IMR-90 (cell line): ENCODE measurements around the gene SYTL3. TPM values are rescaled to one million over a fixed set of nuclear protein-coding genes. Genes with fewer than 3 reads are reported as not detected.

Source experiments
- ATAC-seq: fragments of 200-7000 bp; cut with Tn5 transposase; 2 replicates; pipeline ENCODE4 v1.9.1; 2020; ENCODE audit warnings: low read depth, mild to moderate bottlenecking, moderate library complexity
- BruUV-seq: library from RNA; stranded (reverse); fragments of 400-500 nt; replicated peaks from 2 replicates; lab custom pipeline; 2021; lab: Mats Ljungman, UMichigan
- CTCF ChIA-PET: fragments of 300-600 bp; formaldehyde crosslinking; extraction: SDS; loops from one replicate; lab custom pipeline; 2021; ENCODE audit warnings: antibody characterized with exemption; lab: Yijun Ruan, JAX
- POLR2A ChIA-PET: fragments of 300-600 bp; sonication (Branson Sonifier 250); formaldehyde crosslinking; loops from one replicate; lab custom pipeline; 2022; ENCODE audit warnings: antibody characterized with exemption; ENCODE audit not compliant: unreplicated experiment; lab: Charles Lee
- DNase-seq: peaks from one replicate; pipeline ENCODE4 v3.0.0; 2013
- H2AFZ ChIP-seq: replicated peaks from 2 replicates; pipeline ENCODE3; 2013; ENCODE audit warnings: low read length, mild to moderate bottlenecking; ENCODE audit not compliant: poor library complexity
- H2AK5ac ChIP-seq: 2 replicates; pipeline ENCODE4 v1.6.1; 2013; ENCODE audit warnings: low read depth, low read length, inconsistent platforms
- H2AK9ac ChIP-seq: replicated peaks from 2 replicates; pipeline ENCODE3; 2013; ENCODE audit warnings: mild to moderate bottlenecking, low read depth, low read length, moderate library complexity; ENCODE audit not compliant: poor library complexity
- H2BK120ac ChIP-seq: 2 replicates; pipeline ENCODE4 v1.6.1; 2013; ENCODE audit warnings: low read depth, low read length, inconsistent platforms
- H2BK15ac ChIP-seq: 3 replicates; pipeline ENCODE4 v1.6.1; 2013; ENCODE audit warnings: low read depth, low read length, inconsistent platforms
- H2BK20ac ChIP-seq: 2 replicates; pipeline ENCODE4 v1.6.1; 2013; ENCODE audit warnings: low read depth, mild to moderate bottlenecking, inconsistent platforms, low read length, moderate library complexity
- H2BK5ac ChIP-seq: 2 replicates; pipeline ENCODE4 v1.6.1; 2013; ENCODE audit warnings: mild to moderate bottlenecking, low read depth, low read length, inconsistent platforms; ENCODE audit not compliant: poor library complexity, severe bottlenecking
- H3K14ac ChIP-seq: replicated peaks from 2 replicates; pipeline ENCODE4 v1.6.1; 2013; ENCODE audit warnings: low read depth, low read length, inconsistent platforms
- H3K18ac ChIP-seq: 2 replicates; pipeline ENCODE4 v1.6.1; 2013; ENCODE audit warnings: low read depth, low read length, control low read depth
- H3K23ac ChIP-seq: 2 replicates; pipeline ENCODE4 v1.6.1; 2013; ENCODE audit warnings: low read depth, low read length, inconsistent platforms
- H3K27ac ChIP-seq: 2 replicates; pipeline ENCODE4 v1.5.1; 2013; ENCODE audit warnings: mild to moderate bottlenecking, control low read depth, low read length; ENCODE audit not compliant: insufficient read depth
- H3K27me3 ChIP-seq: 2 replicates; pipeline ENCODE4 v1.6.1; 2013; ENCODE audit warnings: low read length; ENCODE audit not compliant: control insufficient read depth, insufficient read depth
- H3K36me3 ChIP-seq: 2 replicates; pipeline ENCODE4 v1.6.1; 2013; ENCODE audit warnings: low read length, mixed read lengths; ENCODE audit not compliant: control insufficient read depth, insufficient read depth
- H3K4ac ChIP-seq: 2 replicates; pipeline ENCODE4 v1.6.1; 2013; ENCODE audit warnings: low read depth, low read length, inconsistent platforms
- H3K4me1 ChIP-seq: 2 replicates; pipeline ENCODE4 v1.6.1; 2013; ENCODE audit warnings: low read length, mixed read lengths; ENCODE audit not compliant: control insufficient read depth, insufficient read depth
- H3K4me2 ChIP-seq: 2 replicates; pipeline ENCODE4 v1.6.1; 2013; ENCODE audit warnings: low read depth, mild to moderate bottlenecking, control low read depth, low read length, moderate library complexity
- H3K4me3 ChIP-seq: 2 replicates; pipeline ENCODE4 v1.5.1; 2013; ENCODE audit warnings: low read depth, mild to moderate bottlenecking, control low read depth, low read length, moderate library complexity; ENCODE audit not compliant: insufficient read depth
- H3K56ac ChIP-seq: 2 replicates; pipeline ENCODE4 v1.6.1; 2013; ENCODE audit warnings: low read length, inconsistent platforms; ENCODE audit not compliant: insufficient read depth; ENCODE audit errors: extremely low read depth
- H3K79me1 ChIP-seq, 2 experiments: 2 replicates each; pipeline ENCODE4 v1.6.1; 2013; ENCODE audit warnings: low read length in 2 of 2, inconsistent platforms in 1 of 2, low read depth in 1 of 2
- H3K9ac ChIP-seq: 2 replicates; pipeline ENCODE4 v1.6.1; 2013; ENCODE audit warnings: low read depth, low read length, control low read depth
- H3K9me1 ChIP-seq: 2 replicates; pipeline ENCODE4 v1.6.1; 2013; ENCODE audit warnings: low read length, inconsistent platforms; ENCODE audit not compliant: insufficient read depth
- H3K9me3 ChIP-seq: 2 replicates; pipeline ENCODE4 v1.6.1; 2013; ENCODE audit warnings: low read length; ENCODE audit not compliant: control insufficient read depth, insufficient read depth
- H4K20me1 ChIP-seq: 2 replicates; pipeline ENCODE4 v1.6.1; 2013; ENCODE audit warnings: low read length, inconsistent platforms; ENCODE audit not compliant: insufficient read depth
- H4K5ac ChIP-seq: 2 replicates; pipeline ENCODE4 v1.6.1; 2013; ENCODE audit warnings: mild to moderate bottlenecking, low read depth, low read length, control low read depth
- H4K8ac ChIP-seq, 2 experiments: 2 replicates each; pipeline ENCODE4 v1.6.1; 2013; ENCODE audit warnings: low read depth in 2 of 2, low read length in 2 of 2, control low read depth in 1 of 2, inconsistent platforms in 1 of 2
- H4K91ac ChIP-seq: 2 replicates; pipeline ENCODE4 v1.6.1; 2013; ENCODE audit warnings: low read depth, low read length, inconsistent platforms; ENCODE audit not compliant: insufficient read depth
- BHLHE40 ChIP-seq: fragments of 150-350 bp; IDR thresholded peaks from 2 replicates; pipeline ENCODE4 v1.6.1; 2016; ENCODE audit warnings: mild to moderate bottlenecking, low read depth, low read length
- CHD1 ChIP-seq: IDR thresholded peaks from 2 replicates; pipeline ENCODE4 v1.6.1; 2012; ENCODE audit warnings: low read depth, low read length, improper control_type of control experiment
- ELK1 ChIP-seq: fragments of 150-350 bp; IDR thresholded peaks from 2 replicates; pipeline ENCODE4 v1.6.1; 2016; ENCODE audit warnings: low read depth, mild to moderate bottlenecking, low read length, moderate library complexity, borderline replicate concordance
- FOS ChIP-seq: fragments of 150-350 bp; IDR thresholded peaks from 2 replicates; pipeline ENCODE4 v1.6.1; 2016; ENCODE audit warnings: low read depth, low read length
- MAFK ChIP-seq: IDR thresholded peaks from 2 replicates; pipeline ENCODE4 v1.6.1; 2012; ENCODE audit warnings: low read depth, low read length, improper control_type of control experiment
- MAZ ChIP-seq: IDR thresholded peaks from 2 replicates; pipeline ENCODE4 v1.6.1; 2012; ENCODE audit warnings: low read depth, mild to moderate bottlenecking, low read length, improper control_type of control experiment, moderate library complexity, borderline replicate concordance
- MXI1 ChIP-seq: IDR thresholded peaks from 2 replicates; pipeline ENCODE4 v1.6.1; 2012; ENCODE audit warnings: low read depth, mild to moderate bottlenecking, low read length, moderate library complexity, borderline replicate concordance
- NFE2L2 ChIP-seq: fragments of 150-350 bp; IDR thresholded peaks from 2 replicates; pipeline ENCODE4 v1.6.1; 2016; ENCODE audit warnings: low read depth, mild to moderate bottlenecking, low read length
- POLR2A ChIP-seq: IDR thresholded peaks from 2 replicates; pipeline ENCODE4 v1.6.1; 2012; ENCODE audit warnings: mild to moderate bottlenecking, low read depth, low read length
- RAD21 ChIP-seq: IDR thresholded peaks from 2 replicates; pipeline ENCODE4 v1.6.1; 2012; ENCODE audit warnings: low read length, improper control_type of control experiment
- RFX5 ChIP-seq: IDR thresholded peaks from 2 replicates; pipeline ENCODE4 v1.8.0; 2012; ENCODE audit warnings: low read depth, mild to moderate bottlenecking, low read length, moderate library complexity
- SMC3 ChIP-seq: fragments of 150-350 bp; IDR thresholded peaks from 2 replicates; pipeline ENCODE4 v1.6.1; 2016; ENCODE audit warnings: low read depth, mild to moderate bottlenecking, antibody characterized with exemption, low read length, moderate library complexity
- WGBS, 2 experiments: methylation state at CpG; one replicate each; pipeline versions ENCODE4 v1.1.5 to v1.1.7; 2013; ENCODE audit warnings: missing lambda C conversion rate in 2 of 2; ENCODE audit not compliant: insufficient read length in 1 of 2; ENCODE audit errors: extremely low coverage in 2 of 2; 5-methylcytosine and 5-hydroxymethylcytosine counted together
- dilution Hi-C: fragments of 300-500 bp; cut with HindIII; formaldehyde crosslinking; loops from one replicate; pipeline ENCODE4 v1.14.3; 2018; ENCODE audit warnings: low sequenced_read_pairs; ENCODE audit not compliant: unreplicated experiment
- in situ Hi-C: fragments of 300-500 bp; cut with MboI; formaldehyde crosslinking; loops from 3 replicates; pipeline ENCODE4 v1.14.3; 2019; ENCODE audit warnings: low sequenced_read_pairs, inconsistent platforms, mixed read lengths
- intact Hi-C: fragments of 100-400 bp; cut with micrococcal nuclease; formaldehyde crosslinking; loops from 2 replicates; pipeline ENCODE4 v1.10.0; 2022
- polyA plus RNA-seq, 3 experiments: library from polyadenylated mRNA; depleted of rRNA; stranded (reverse); fragments of >200 nt; gene quantifications; 2 replicates each; pipeline ENCODE4 v1.2.3, GENCODE V29; 2012; ENCODE audit warnings: low replicate concordance in 1 of 3
- total RNA-seq: library from RNA; depleted of rRNA; stranded (reverse); fragments of >200 nt; gene quantifications from 2 replicates; pipeline ENCODE4 v1.2.3, GENCODE V29; 2012
- TF ChIP-seq, protein P1 (sequence below): conservative IDR thresholded peaks from 2 replicates; pipeline ENCODE4 v1.5.1; 2012; ENCODE audit warnings: mild to moderate bottlenecking, low read depth, low read length, improper control_type of control experiment

SYTL3 gene
- total and polyA plus RNA-seq, 2 of the 4 experiments (the other 2 are of a cell fraction), result 2.9 to 4.3 TPM

- Histone ChIP-seq H3K4me2 (peak overlapping the region; percentile 34; the same call in 1 of the 2 replicates), H2AK5ac (no peak overlapping the region), H4K20me1 (no peaks in the 10 kb centered on the region), H3K4me1 (peaks cover 5% of the 10 kb centered on the region), H3K9me3 (no peaks in the 10 kb centered on the region), H3K56ac (no peak overlapping the region), H3K36me3 (no peaks in the 10 kb centered on the region), H2BK120ac (no peak overlapping the region), H3K4me3 (no peak overlapping the region), H4K5ac (no peak overlapping the region), H4K8ac (no peak overlapping the region), H2BK20ac (no peak overlapping the region), H3K18ac (no peak overlapping the region), H2AFZ (no peak overlapping the region), H3K27me3 (no peaks in the 10 kb centered on the region), H3K23ac (no peak overlapping the region), H3K27ac (no peak overlapping the region), H3K14ac (no peak overlapping the region), H3K4ac (no peak overlapping the region), H3K9ac (no peak overlapping the region), H2AK9ac (no peak overlapping the region), H3K9me1 (no peaks in the 10 kb centered on the region), H4K91ac (no peak overlapping the region), H2BK5ac (no peak overlapping the region), H2BK15ac (no peak overlapping the region), H3K79me1 (no peaks in the 10 kb centered on the region; a peak in 1 of 4 replicates)
- BruUV-seq, result no TSS peak
- intact Hi-C loops, result loop anchor here (5.0 kb wide), 1 partner anchor 36 kb away; no protein-coding TSS in a partner anchor
- POLR2A ChIA-PET, result no interaction called here
- no CpG with 5 or more reads among the region's 2 CpGs for WGBS, 2 experiments
- dilution Hi-C loops, result no loop called here
- in situ Hi-C loops, result loop anchor here (10.0 kb wide), 1 partner anchor 483 kb away; no protein-coding TSS in a partner anchor
- peak; percentile 72 for DNase-seq
- ATAC-seq, result peak; percentile 88
- CTCF ChIA-PET, result interaction anchor here (0.7 to 1.9 kb wide), 5 partner anchors 23 to 484 kb away, joined by 3 to 6 read pairs (median 4); partner anchors contain the start of gene DYNLT1
- TF ChIP-seq, protein P1, sequence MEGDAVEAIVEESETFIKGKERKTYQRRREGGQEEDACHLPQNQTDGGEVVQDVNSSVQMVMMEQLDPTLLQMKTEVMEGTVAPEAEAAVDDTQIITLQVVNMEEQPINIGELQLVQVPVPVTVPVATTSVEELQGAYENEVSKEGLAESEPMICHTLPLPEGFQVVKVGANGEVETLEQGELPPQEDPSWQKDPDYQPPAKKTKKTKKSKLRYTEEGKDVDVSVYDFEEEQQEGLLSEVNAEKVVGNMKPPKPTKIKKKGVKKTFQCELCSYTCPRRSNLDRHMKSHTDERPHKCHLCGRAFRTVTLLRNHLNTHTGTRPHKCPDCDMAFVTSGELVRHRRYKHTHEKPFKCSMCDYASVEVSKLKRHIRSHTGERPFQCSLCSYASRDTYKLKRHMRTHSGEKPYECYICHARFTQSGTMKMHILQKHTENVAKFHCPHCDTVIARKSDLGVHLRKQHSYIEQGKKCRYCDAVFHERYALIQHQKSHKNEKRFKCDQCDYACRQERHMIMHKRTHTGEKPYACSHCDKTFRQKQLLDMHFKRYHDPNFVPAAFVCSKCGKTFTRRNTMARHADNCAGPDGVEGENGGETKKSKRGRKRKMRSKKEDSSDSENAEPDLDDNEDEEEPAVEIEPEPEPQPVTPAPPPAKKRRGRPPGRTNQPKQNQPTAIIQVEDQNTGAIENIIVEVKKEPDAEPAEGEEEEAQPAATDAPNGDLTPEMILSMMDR, result no peak
- no peak for TF ChIP-seq BHLHE40
- no peak for TF ChIP-seq RFX5
- no peak for TF ChIP-seq CHD1
- TF ChIP-seq FOS, result no peak
- no peak for TF ChIP-seq POLR2A
- TF ChIP-seq MXI1, result no peak
- no peak for TF ChIP-seq NFE2L2
- TF ChIP-seq SMC3, result no peak
- TF ChIP-seq ELK1, result no peak
- no peak for TF ChIP-seq MAFK
- TF ChIP-seq MAZ, result no peak
- no peak for TF ChIP-seq RAD21
These were observed 48.0 kb downstream of the SYTL3 start for GRCh38 chr6:158697811-158698210.
